RWPE1 (cell line): ENCODE measurements around the gene IL12RB2.

Experiments
- CTCF ChIA-PET: fragments of 350-600 bp; sonication (Branson Sonifier 250); formaldehyde crosslinking; extraction: SDS; loops from one replicate; lab custom pipeline; 2021; lab: Yijun Ruan, JAX
- POLR2A ChIA-PET: fragments of 400-600 bp; formaldehyde crosslinking; extraction: SDS; loops from one replicate; lab custom pipeline; 2020; ENCODE audit warnings: antibody characterized with exemption; ENCODE audit not compliant: low non-redundant PET; lab: Yijun Ruan, JAX
- DNase-seq: peaks from one replicate; pipeline ENCODE4 v3.0.0; 2012; ENCODE audit warnings: low spot score
- H3K27ac ChIP-seq: fragments of 450-650 bp; 2 replicates; pipeline ENCODE4 v1.5.1; 2017
- CTCF ChIP-seq: fragments of 450-650 bp; conservative IDR thresholded peaks from 2 replicates; pipeline ENCODE4 v1.5.1; 2017; ENCODE audit warnings: low read depth, mild to moderate bottlenecking

Gene IL12RB2

GRCh38 chr1:67332653-67333529 lies 25.2 kb downstream of the IL12RB2 start:
- DNase-seq = no peak
- POLR2A ChIA-PET = no interaction called here
- CTCF ChIA-PET = interaction anchor here (0.5 to 1.1 kb wide), 3 partner anchors 63 to 123 kb away, joined by 3 to 5 read pairs (median 3); no protein-coding TSS in a partner anchor
- no peak for TF ChIP-seq CTCF
- H3K27ac ChIP-seq = no peak overlapping the region

GRCh38 chr1:67333603-67334002 lies 25.9 kb downstream of the IL12RB2 start:
- no peak overlapping the region for H3K27ac ChIP-seq
- DNase-seq = peak; percentile 53
- CTCF ChIA-PET = interaction anchor here (1.0 to 1.1 kb wide), 2 partner anchors 121 to 124 kb away, joined by 3 to 5 read pairs; no protein-coding TSS in a partner anchor
- POLR2A ChIA-PET = no interaction called here
- no peak for TF ChIP-seq CTCF

GRCh38 chr1:67335411-67335810 lies 27.7 kb downstream of the IL12RB2 start:
- H3K27ac ChIP-seq = no peak overlapping the region
- ChIA-PET CTCF (interaction anchor here (1.6 kb wide), 1 partner anchor 12 kb away, joined by 7 read pairs; no protein-coding TSS in a partner anchor), POLR2A (no interaction called here)
- no peak for DNase-seq
- TF ChIP-seq CTCF = no peak

GRCh38 chr1:67336157-67336556 lies 28.5 kb downstream of the IL12RB2 start:
- CTCF ChIA-PET = interaction anchor here (0.7 to 1.6 kb wide), 2 partner anchors 12 to 164 kb away, joined by 3 to 7 read pairs; no protein-coding TSS in a partner anchor
- POLR2A ChIA-PET = no interaction called here
- no peak overlapping the region for H3K27ac ChIP-seq
- no peak for DNase-seq
- TF ChIP-seq CTCF = no peak

GRCh38 chr1:67336783-67337182 lies 29.1 kb downstream of the IL12RB2 start:
- no peak for TF ChIP-seq CTCF
- no peak for DNase-seq
- CTCF ChIA-PET = interaction anchor here (1.6 kb wide), 1 partner anchor 11 kb away, joined by 7 read pairs; no protein-coding TSS in a partner anchor

GRCh38 chr1:67338642-67339041 lies 31.0 kb downstream of the IL12RB2 start:
- ChIA-PET POLR2A (no interaction called here), CTCF (interaction anchor here (0.8 kb wide), 1 partner anchor 9 kb away, joined by 3 read pairs; no protein-coding TSS in a partner anchor)
- H3K27ac ChIP-seq = no peak overlapping the region
- TF ChIP-seq CTCF = no peak
- no peak for DNase-seq

More at GRCh38 chr1:67336783-67337182, 29.1 kb downstream of the IL12RB2 start:
- POLR2A ChIA-PET = no interaction called here
- H3K27ac ChIP-seq = no peak overlapping the region
